IPS-20b (cell line): ENCODE results near the gene HOXB1.
"Not testable (repeated sequence)": the region's sequence is repeated elsewhere in the genome, so short reads cannot be mapped to it uniquely, and the experiment has no call there.

ENCODE experiments used
- H3K27ac ChIP-seq: one replicate; pipeline ENCODE4 v1.5.1; 2013; ENCODE audit warnings: low read length
- H3K27me3 ChIP-seq: 2 replicates; pipeline ENCODE4 v1.6.1; 2013; ENCODE audit warnings: mild to moderate bottlenecking, low read length, inconsistent platforms; ENCODE audit not compliant: insufficient read depth
- H3K36me3 ChIP-seq: 2 replicates; pipeline ENCODE4 v1.6.1; 2013; ENCODE audit warnings: low read depth, mild to moderate bottlenecking, inconsistent platforms, low read length, moderate library complexity; ENCODE audit not compliant: insufficient read depth
- H3K4me1 ChIP-seq: 2 replicates; pipeline ENCODE4 v1.6.1; 2013; ENCODE audit warnings: mild to moderate bottlenecking, control low read depth, inconsistent platforms, low read length, moderate library complexity; ENCODE audit not compliant: insufficient read depth
- H3K4me3 ChIP-seq: 2 replicates; pipeline ENCODE4 v1.5.1; 2013; ENCODE audit warnings: mild to moderate bottlenecking, low read length, inconsistent platforms
- H3K9ac ChIP-seq: 2 replicates; pipeline ENCODE4 v1.6.1; 2013; ENCODE audit warnings: low read depth, mild to moderate bottlenecking, inconsistent platforms, low read length, moderate library complexity
- H3K9me3 ChIP-seq: 2 replicates; pipeline ENCODE4 v1.6.1; 2013; ENCODE audit warnings: mild to moderate bottlenecking, low read depth, low read length, inconsistent platforms; ENCODE audit not compliant: insufficient read depth

HOXB1 gene

GRCh38 chr17:48482301-48482700 lies 48.5 kb downstream of the HOXB1 start:
- peaks cover 20% of the 10 kb centered on the region for H3K27me3 ChIP-seq
- not testable (repeated sequence) for H3K36me3 ChIP-seq, H3K4me3 ChIP-seq, H3K9ac ChIP-seq, H3K27ac ChIP-seq, H3K4me1 ChIP-seq, H3K9me3 ChIP-seq

DNA sequence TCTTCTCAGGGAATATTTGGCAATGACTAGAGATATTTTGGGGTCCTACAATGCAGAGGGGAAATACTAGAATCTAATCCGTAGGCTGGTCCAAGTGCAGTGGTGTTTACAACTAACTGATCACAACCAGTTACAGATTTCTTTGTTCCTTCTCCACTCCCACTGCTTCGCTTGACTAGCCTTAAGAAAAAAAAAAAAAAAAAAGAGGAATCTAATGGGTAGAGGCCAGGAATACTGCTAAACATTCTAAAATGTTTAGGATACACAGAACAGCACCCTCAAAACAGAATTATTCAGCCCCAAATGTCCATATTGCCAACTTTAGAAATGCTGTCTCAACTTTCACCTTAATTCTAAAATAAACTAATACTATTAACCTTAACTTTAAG lies 51.8 kb downstream of the HOXB1 start:
- no peak overlapping the region for H3K4me3 ChIP-seq
- peaks cover 11% of the 10 kb centered on the region for H3K27me3 ChIP-seq
- no peaks in the 10 kb centered on the region for H3K9me3 ChIP-seq
- no peak overlapping the region for H3K27ac ChIP-seq
- H3K9ac ChIP-seq: no peak overlapping the region
- H3K36me3 ChIP-seq: no peaks in the 10 kb centered on the region
- peaks cover 3% of the 10 kb centered on the region; the same call in 1 of the 2 replicates for H3K4me1 ChIP-seq
